Kidney (tissue), 14 donors: ENCODE results near the gene OXSR1. TPM values are rescaled to one million over a fixed set of nuclear protein-coding genes. Genes with fewer than 3 reads are reported as not detected.

ENCODE experiments used
- DNase-seq, 5 donors: peaks; one replicate each; pipeline ENCODE4 v3.0.0-alpha.2; 2013 to 2020
- FAIRE-seq: peaks from 2 replicates; lab custom pipeline; 2012; peaks lifted over from hg19 to GRCh38; lab: Jason Lieb, UNC
- H3K27ac ChIP-seq, 2 donors: one replicate each; pipeline ENCODE4 v1.7.0; 2013; ENCODE audit warnings: low read depth in 2 of 2, low read length in 2 of 2, inconsistent platforms in 1 of 2
- H3K27me3 ChIP-seq: one replicate; pipeline ENCODE4 v1.7.1; 2013; ENCODE audit warnings: low read length, inconsistent platforms; ENCODE audit not compliant: control insufficient read depth, insufficient read depth
- H3K36me3 ChIP-seq, 3 donors: one replicate each; pipeline versions ENCODE4 v1.7.0 to v1.7.1; 2013; ENCODE audit warnings: low read length in 3 of 3, control low read depth in 1 of 3, inconsistent platforms in 1 of 3; ENCODE audit not compliant: insufficient read depth in 3 of 3, control insufficient read depth in 2 of 3
- H3K4me1 ChIP-seq, 3 donors: one replicate each; pipeline versions ENCODE4 v1.7.0 to v1.7.1; 2013; ENCODE audit warnings: low read length in 3 of 3, inconsistent platforms in 1 of 3, low read depth in 1 of 3; ENCODE audit not compliant: control insufficient read depth in 2 of 3, insufficient read depth in 2 of 3
- H3K4me3 ChIP-seq, 3 donors: one replicate each; pipeline versions ENCODE4 v1.7.0 to v1.8.1; 2013; ENCODE audit warnings: low read length in 3 of 3, control low read depth in 1 of 3, inconsistent platforms in 1 of 3
- H3K9ac ChIP-seq, 3 donors: one replicate each; pipeline versions ENCODE4 v1.7.0 to v1.7.1; 2013; ENCODE audit warnings: low read length in 3 of 3, control low read depth in 1 of 3, inconsistent platforms in 1 of 3
- H3K9me3 ChIP-seq, 3 donors: one replicate each; pipeline versions ENCODE4 v1.7.0 to v1.7.1; 2013; ENCODE audit warnings: low read length in 3 of 3, control low read depth in 1 of 3, inconsistent platforms in 1 of 3; ENCODE audit not compliant: control insufficient read depth in 2 of 3, insufficient read depth in 1 of 3
- CTCF ChIP-seq: IDR thresholded peaks from 3 replicates; pipeline ENCODE4 v1.5.1; 2012; ENCODE audit warnings: mild to moderate bottlenecking, moderate library complexity, borderline replicate concordance; ENCODE audit not compliant: insufficient read depth; ENCODE audit errors: extremely low read depth
- intact Hi-C: fragments of 100-400 bp; cut with DNase I; formaldehyde crosslinking; loops from one replicate; pipeline ENCODE4 v1.11.1; 2022
- polyA plus RNA-seq: library from polyadenylated mRNA; stranded (reverse); fragments of 350-450 nt; fragmentation: Illumina TruSeq; extraction: RNeasy Lipid Tissue Mini Kit (QIAGEN cat#74804); gene quantifications from one replicate; pipeline ENCODE4 v1.2.3, GENCODE V29; 2014; ENCODE audit warnings: low read depth, low replicate concordance; ENCODE audit not compliant: insufficient read depth
- total RNA-seq: library from RNA; stranded (reverse); fragmentation: NEBNext Ultra II Directional; extraction: Animal tissue kit (Norgen Biotek cat#: 25700); gene quantifications from one replicate; pipeline ENCODE4 v1.2.1, GENCODE V29; 2021
- donor health status: control.
- donor health status: control.
- donor health status: control.
- donor health status: control.
- donor health status: control.
- donor health status: DM: yes; HTN: yes; CAD: no.
- donor health status: Normal renal cell carcinoma (clear cell type).

OXSR1 gene
- total and polyA plus RNA-seq, 2 donors from 2014 or later = 16.7 to 40.0 TPM

- Histone ChIP-seq H3K27ac (no peak overlapping the region), H3K4me3 (no peak overlapping the region), H3K9ac (no peak overlapping the region), H3K36me3 (no peaks in the 10 kb centered on the region), H3K4me1 (no peaks in the 10 kb centered on the region), H3K9me3 (no peaks in the 10 kb centered on the region), H3K27me3 (no peaks in the 10 kb centered on the region)
- intact Hi-C loops = no loop called here
- no peak for DNase-seq
- TF ChIP-seq CTCF = no peak
- FAIRE-seq = no peak
Observed at GRCh38 chr3:38297537-38297936, 132.2 kb downstream of the OXSR1 start.

- intact Hi-C loops = no loop called here
- FAIRE-seq = no peak
- no peaks in the 10 kb centered on the region for H3K27me3 ChIP-seq
- no peak overlapping the region for H3K9ac ChIP-seq
- peak; percentile 18 for TF ChIP-seq CTCF
- no peaks in the 10 kb centered on the region for H3K4me1 ChIP-seq
- DNase-seq = no peak
- no peak overlapping the region for H3K4me3 ChIP-seq
- H3K9me3 ChIP-seq = no peaks in the 10 kb centered on the region
- H3K36me3 ChIP-seq = no peaks in the 10 kb centered on the region
- H3K27ac ChIP-seq = no peak overlapping the region
Observed at GRCh38 chr3:38297947-38298711, 132.8 kb downstream of the OXSR1 start.

Other genes starting within 250 kb of the OXSR1 start
- 7.6 TPM for gene VILL, start 174.8 kb upstream of the OXSR1 start, total RNA-seq
- 7.4 TPM for gene VILL, start 174.8 kb upstream of the OXSR1 start, polyA plus RNA-seq
- 50.0 TPM for gene PLCD1, start 135.9 kb upstream of the OXSR1 start, total RNA-seq
- 39.1 TPM for gene PLCD1, start 135.9 kb upstream of the OXSR1 start, polyA plus RNA-seq
- gene DLEC1, start 126.3 kb upstream of the OXSR1 start, total RNA-seq = 3.3 TPM
- 0.52 TPM for gene DLEC1, start 126.3 kb upstream of the OXSR1 start, polyA plus RNA-seq
- 90.0 TPM for gene ACAA1, start 28.4 kb upstream of the OXSR1 start, total RNA-seq
- 566 TPM for gene ACAA1, start 28.4 kb upstream of the OXSR1 start, polyA plus RNA-seq
- 34.5 TPM for gene MYD88, start 26.9 kb upstream of the OXSR1 start, total RNA-seq
- gene MYD88, start 26.9 kb upstream of the OXSR1 start, polyA plus RNA-seq = 20.8 TPM
- gene SLC22A13, start 100.3 kb downstream of the OXSR1 start, total RNA-seq = 0.16 TPM
- gene SLC22A13, start 100.3 kb downstream of the OXSR1 start, polyA plus RNA-seq = 9.9 TPM
- gene SLC22A14, start 116.8 kb downstream of the OXSR1 start, total RNA-seq = 0.19 TPM
- gene SLC22A14, start 116.8 kb downstream of the OXSR1 start, polyA plus RNA-seq = 0.75 TPM
- 6.0 TPM for gene XYLB, start 181.2 kb downstream of the OXSR1 start, total RNA-seq
- 7.9 TPM for gene XYLB, start 181.2 kb downstream of the OXSR1 start, polyA plus RNA-seq